Panc1 (cell line): ENCODE data around the gene ZNF775. TPM values are rescaled to one million over a fixed set of nuclear protein-coding genes. Genes with fewer than 3 reads are reported as not detected.

Experiments used
- ATAC-seq: fragments of 200-7000 bp; cut with Tn5 transposase; 2 replicates; pipeline ENCODE4 v1.9.1; 2020; ENCODE audit warnings: mild to moderate bottlenecking, moderate library complexity
- BruUV-seq: library from RNA; stranded (reverse); fragments of 400-500 nt; replicated peaks from 2 replicates; lab custom pipeline; 2021; lab: Mats Ljungman, UMichigan
- CTCF ChIA-PET: fragments of 300-600 bp; sonication (Branson Sonifier 250); formaldehyde crosslinking; loops from one replicate; lab custom pipeline; 2022; ENCODE audit warnings: antibody characterized with exemption; lab: Charles Lee
- POLR2A ChIA-PET: fragments of 300-600 bp; sonication (Branson Sonifier 250); formaldehyde crosslinking; loops from one replicate; lab custom pipeline; 2022; ENCODE audit warnings: antibody characterized with exemption; lab: Charles Lee
- DNase-seq: peaks from one replicate; pipeline ENCODE4 v3.0.0-alpha.2; 2010; ENCODE audit warnings: low read depth, low spot score
- H3K27ac ChIP-seq: 2 replicates; pipeline ENCODE4 v1.5.1; 2011; ENCODE audit warnings: mild to moderate bottlenecking, low read length, inconsistent platforms
- H3K27me3 ChIP-seq: fragments of 200-500 bp; sonication (Bioruptor generic); 2 replicates; pipeline ENCODE4 v1.6.0; 2014; ENCODE audit warnings: low read length, inconsistent platforms; ENCODE audit not compliant: control insufficient read depth, insufficient read depth
- H3K36me3 ChIP-seq: fragments of 200-500 bp; sonication (Bioruptor generic); 2 replicates; pipeline ENCODE4 v1.5.1; 2014; ENCODE audit warnings: inconsistent platforms, mild to moderate bottlenecking, low read length, moderate library complexity; ENCODE audit not compliant: control insufficient read depth, insufficient read depth
- H3K4me1 ChIP-seq: 2 replicates; pipeline ENCODE4 v1.5.1; 2011; ENCODE audit warnings: inconsistent platforms, mild to moderate bottlenecking, low read length, moderate library complexity; ENCODE audit not compliant: control insufficient read depth, insufficient read depth
- H3K4me3 ChIP-seq, 2 experiments: 2 replicates each; pipeline ENCODE4 v1.5.1; 2011 to 2012; ENCODE audit warnings: low read depth in 2 of 2, low read length in 2 of 2, mild to moderate bottlenecking in 2 of 2, inconsistent platforms in 1 of 2, moderate library complexity in 1 of 2
- H3K9me3 ChIP-seq: fragments of 200-500 bp; sonication (Bioruptor generic); 2 replicates; pipeline ENCODE4 v1.5.1; 2014; ENCODE audit warnings: low read depth, mild to moderate bottlenecking, inconsistent platforms, low read length, moderate library complexity; ENCODE audit not compliant: control insufficient read depth, insufficient read depth
- POLR2AphosphoS5 ChIP-seq: IDR thresholded peaks from 2 replicates; pipeline ENCODE4 v1.6.1; 2012; ENCODE audit warnings: mild to moderate bottlenecking, low read depth, low read length, moderate library complexity
- REST ChIP-seq, 2 experiments: IDR thresholded peaks; 2 replicates each; pipeline ENCODE4 v1.6.1; 2011 to 2012; ENCODE audit warnings: low read depth in 2 of 2, control low read depth in 1 of 2, low read length in 1 of 2, mild to moderate bottlenecking in 1 of 2, moderate library complexity in 1 of 2; ENCODE audit not compliant: insufficient read depth in 1 of 2
- SIN3A ChIP-seq: IDR thresholded peaks from 2 replicates; pipeline ENCODE4 v1.6.1; 2012; ENCODE audit warnings: low read depth, mild to moderate bottlenecking, low read length, moderate library complexity, borderline replicate concordance; ENCODE audit not compliant: insufficient read depth
- TCF7L2 ChIP-seq: IDR thresholded peaks from 2 replicates; pipeline ENCODE4 v1.6.1; 2011; ENCODE audit warnings: mild to moderate bottlenecking, low read depth, low read length, inconsistent platforms
- in situ Hi-C: cut with HindIII; loops from 2 replicates; pipeline ENCODE4 v1.10.0; 2016; ENCODE audit warnings: low sequenced_read_pairs, low pct_unique_long_range_greater_than_20kb
- intact Hi-C: fragments of 100-400 bp; cut with micrococcal nuclease; formaldehyde crosslinking; loops from one replicate; pipeline ENCODE4 v1.10.0; 2022; ENCODE audit not compliant: unreplicated experiment
- total RNA-seq: library from RNA; stranded (reverse); gene quantifications from one replicate; pipeline ENCODE4 v1.2.1, GENCODE V29; 2021; ENCODE audit not compliant: unreplicated experiment
- TF ChIP-seq, protein P1 (sequence below): fragments of 450-650 bp; IDR thresholded peaks from 2 replicates; pipeline ENCODE4 v1.5.1; 2017; ENCODE audit warnings: mild to moderate bottlenecking

ZNF775 gene
- total RNA-seq, 1 experiment from 2014 or later = 14.7 TPM

DNA sequence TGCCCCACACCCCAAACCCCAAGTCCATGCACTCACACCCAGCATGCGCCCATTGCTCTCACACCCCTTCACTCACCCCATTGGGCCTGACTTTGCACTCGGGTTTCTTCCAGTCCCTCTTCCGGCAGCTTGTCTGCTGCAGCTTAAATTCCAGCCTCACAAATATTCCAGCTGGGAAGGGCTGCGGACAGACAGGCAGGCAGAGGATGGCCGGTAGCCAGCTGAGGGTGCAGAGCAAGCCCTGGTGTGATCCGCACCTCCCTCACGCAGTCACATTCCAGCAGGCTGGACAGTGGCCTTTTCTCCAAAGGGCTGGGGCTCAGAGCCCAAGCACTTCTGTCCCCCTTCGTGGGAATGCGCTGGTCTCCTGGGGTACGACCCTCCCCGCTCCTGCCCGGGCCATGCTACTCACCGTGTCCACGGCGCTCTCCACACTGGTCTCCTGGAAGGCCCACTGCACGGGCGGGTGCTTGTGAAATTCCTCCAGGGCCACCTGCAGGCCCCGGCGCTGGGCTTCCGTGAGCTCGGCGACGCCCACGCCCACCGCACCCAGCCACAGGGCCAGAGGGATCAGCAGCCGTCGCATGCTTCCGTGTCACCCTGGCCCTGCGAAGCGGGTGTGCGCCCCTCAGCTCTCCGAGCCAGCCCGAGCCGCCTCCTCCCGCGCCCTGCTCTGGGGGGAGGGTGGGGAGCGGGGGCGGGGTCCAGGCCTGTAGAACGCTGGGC is 38.9 kb upstream of the ZNF775 start:
- H3K27me3 ChIP-seq = no peaks in the 10 kb centered on the region
- in situ Hi-C loops = no loop called here
- no peak overlapping the region for H3K4me3 ChIP-seq
- no peak for TF ChIP-seq TCF7L2
- TF ChIP-seq REST (IDR thresholded peaks at IDR 0.05; ENCODE audit: insufficient read depth in 1 of 2, low read depth in 2 of 2, low read length in 1 of 2) = no peak
- TF ChIP-seq, protein P1, sequence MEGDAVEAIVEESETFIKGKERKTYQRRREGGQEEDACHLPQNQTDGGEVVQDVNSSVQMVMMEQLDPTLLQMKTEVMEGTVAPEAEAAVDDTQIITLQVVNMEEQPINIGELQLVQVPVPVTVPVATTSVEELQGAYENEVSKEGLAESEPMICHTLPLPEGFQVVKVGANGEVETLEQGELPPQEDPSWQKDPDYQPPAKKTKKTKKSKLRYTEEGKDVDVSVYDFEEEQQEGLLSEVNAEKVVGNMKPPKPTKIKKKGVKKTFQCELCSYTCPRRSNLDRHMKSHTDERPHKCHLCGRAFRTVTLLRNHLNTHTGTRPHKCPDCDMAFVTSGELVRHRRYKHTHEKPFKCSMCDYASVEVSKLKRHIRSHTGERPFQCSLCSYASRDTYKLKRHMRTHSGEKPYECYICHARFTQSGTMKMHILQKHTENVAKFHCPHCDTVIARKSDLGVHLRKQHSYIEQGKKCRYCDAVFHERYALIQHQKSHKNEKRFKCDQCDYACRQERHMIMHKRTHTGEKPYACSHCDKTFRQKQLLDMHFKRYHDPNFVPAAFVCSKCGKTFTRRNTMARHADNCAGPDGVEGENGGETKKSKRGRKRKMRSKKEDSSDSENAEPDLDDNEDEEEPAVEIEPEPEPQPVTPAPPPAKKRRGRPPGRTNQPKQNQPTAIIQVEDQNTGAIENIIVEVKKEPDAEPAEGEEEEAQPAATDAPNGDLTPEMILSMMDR = no peak
- no peak for TF ChIP-seq SIN3A
- TF ChIP-seq POLR2AphosphoS5 = no peak
- ATAC-seq (peak; percentile 45; the same call in 1 of the 2 replicates), DNase-seq (no peak)
- H3K9me3 ChIP-seq = peaks cover 11% of the 10 kb centered on the region; the same call in 1 of the 2 replicates
- no peak overlapping the region for H3K27ac ChIP-seq
- peaks cover 3% of the 10 kb centered on the region; the same call in 1 of the 2 replicates for H3K4me1 ChIP-seq
- no peaks in the 10 kb centered on the region for H3K36me3 ChIP-seq
- CTCF ChIA-PET = no interaction called here
- POLR2A ChIA-PET = no interaction called here
- intact Hi-C loops = no loop called here
- BruUV-seq = no TSS peak

DNA sequence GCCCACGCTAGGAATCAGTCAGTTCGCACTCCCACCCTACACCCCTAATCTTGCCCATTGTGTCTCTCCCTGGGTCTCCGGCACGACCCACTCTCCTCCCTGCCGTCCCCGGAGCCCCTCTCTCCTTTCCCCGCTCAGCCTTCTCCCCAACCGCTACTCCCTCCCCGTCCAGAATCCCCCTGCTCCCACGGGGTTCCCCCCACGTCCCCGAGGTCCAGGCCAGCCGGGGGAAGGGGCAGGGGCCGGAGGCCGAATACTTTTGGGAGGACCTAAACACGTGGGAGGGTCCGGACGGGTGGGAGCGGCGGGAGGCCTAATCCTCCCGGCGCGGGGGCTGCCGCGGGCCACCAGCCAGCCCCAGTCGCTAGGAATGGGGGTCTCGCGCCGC is 38.3 kb upstream of the ZNF775 start:
- no TSS peak for BruUV-seq
- Histone ChIP-seq H3K4me1 (peaks cover 3% of the 10 kb centered on the region; the same call in 1 of the 2 replicates), H3K27me3 (no peaks in the 10 kb centered on the region), H3K27ac (no peak overlapping the region), H3K9me3 (peaks cover 11% of the 10 kb centered on the region; the same call in 1 of the 2 replicates), H3K4me3 (no peak overlapping the region), H3K36me3 (no peaks in the 10 kb centered on the region)
- intact Hi-C loops = no loop called here
- TF ChIP-seq TCF7L2 (no peak), REST (IDR thresholded peaks at IDR 0.05; ENCODE audit: insufficient read depth in 1 of 2, low read depth in 2 of 2, low read length in 1 of 2) (no peak), POLR2AphosphoS5 (no peak), SIN3A (no peak)
- TF ChIP-seq, protein P1 = no peak
- in situ Hi-C loops = no loop called here
- no peak for ATAC-seq
- no peak for DNase-seq
- ChIA-PET POLR2A (no interaction called here), CTCF (no interaction called here)
